ENCODE measurements around the gene AFAP1. TPM values are rescaled to one million over a fixed set of nuclear protein-coding genes. Genes with fewer than 3 reads are reported as not detected.

AFAP1 gene
- total RNA-seq, 1 donor from 2014 or later: 55.6 TPM

DNA sequence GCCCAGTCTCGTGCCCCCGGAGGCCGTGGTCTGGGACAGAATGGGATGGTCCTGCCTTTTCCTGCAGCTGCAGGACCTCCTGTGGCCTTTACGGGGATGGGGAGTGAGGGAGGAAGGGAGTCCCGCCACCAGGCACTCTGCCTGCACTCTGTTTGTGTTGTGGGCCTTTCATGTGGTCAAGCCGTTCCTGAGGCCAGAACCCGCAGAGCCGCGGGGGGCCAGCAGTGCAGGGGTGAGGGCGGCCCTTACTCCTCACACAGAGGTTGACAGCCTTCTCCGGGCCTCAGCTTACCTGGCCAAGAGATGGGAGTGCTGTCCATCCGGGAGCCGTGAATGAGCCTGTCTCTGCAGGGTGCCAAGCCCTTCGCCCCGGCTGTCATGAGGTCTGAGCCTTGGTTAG lies 230.7 kb downstream of the AFAP1 start:
- no peak for DNase-seq (ENCODE audit: low read depth)
- no peaks in the 10 kb centered on the region for H3K27me3 ChIP-seq (ENCODE audit: control insufficient read depth, insufficient read depth, low read length)
- H3K36me3 ChIP-seq (ENCODE audit: control insufficient read depth, insufficient read depth, low read length): no peaks in the 10 kb centered on the region
- TF ChIP-seq, protein P1, sequence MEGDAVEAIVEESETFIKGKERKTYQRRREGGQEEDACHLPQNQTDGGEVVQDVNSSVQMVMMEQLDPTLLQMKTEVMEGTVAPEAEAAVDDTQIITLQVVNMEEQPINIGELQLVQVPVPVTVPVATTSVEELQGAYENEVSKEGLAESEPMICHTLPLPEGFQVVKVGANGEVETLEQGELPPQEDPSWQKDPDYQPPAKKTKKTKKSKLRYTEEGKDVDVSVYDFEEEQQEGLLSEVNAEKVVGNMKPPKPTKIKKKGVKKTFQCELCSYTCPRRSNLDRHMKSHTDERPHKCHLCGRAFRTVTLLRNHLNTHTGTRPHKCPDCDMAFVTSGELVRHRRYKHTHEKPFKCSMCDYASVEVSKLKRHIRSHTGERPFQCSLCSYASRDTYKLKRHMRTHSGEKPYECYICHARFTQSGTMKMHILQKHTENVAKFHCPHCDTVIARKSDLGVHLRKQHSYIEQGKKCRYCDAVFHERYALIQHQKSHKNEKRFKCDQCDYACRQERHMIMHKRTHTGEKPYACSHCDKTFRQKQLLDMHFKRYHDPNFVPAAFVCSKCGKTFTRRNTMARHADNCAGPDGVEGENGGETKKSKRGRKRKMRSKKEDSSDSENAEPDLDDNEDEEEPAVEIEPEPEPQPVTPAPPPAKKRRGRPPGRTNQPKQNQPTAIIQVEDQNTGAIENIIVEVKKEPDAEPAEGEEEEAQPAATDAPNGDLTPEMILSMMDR (IDR thresholded peaks at IDR 0.05; ENCODE audit: insufficient read depth, low read length, poor library complexity, severe bottlenecking): no peak
- no peak overlapping the region for H3K4me3 ChIP-seq (ENCODE audit: low read depth, low read length)

Other genes with a start within 250 kb of the AFAP1 start
- gene ABLIM2, start 219.0 kb upstream of the AFAP1 start, total RNA-seq: 1.3 and 7.2 TPM in 2 replicates

All from kidney epithelial cell (primary cell).